ENCODE measurements around the gene STX7.

Gene STX7

DNA sequence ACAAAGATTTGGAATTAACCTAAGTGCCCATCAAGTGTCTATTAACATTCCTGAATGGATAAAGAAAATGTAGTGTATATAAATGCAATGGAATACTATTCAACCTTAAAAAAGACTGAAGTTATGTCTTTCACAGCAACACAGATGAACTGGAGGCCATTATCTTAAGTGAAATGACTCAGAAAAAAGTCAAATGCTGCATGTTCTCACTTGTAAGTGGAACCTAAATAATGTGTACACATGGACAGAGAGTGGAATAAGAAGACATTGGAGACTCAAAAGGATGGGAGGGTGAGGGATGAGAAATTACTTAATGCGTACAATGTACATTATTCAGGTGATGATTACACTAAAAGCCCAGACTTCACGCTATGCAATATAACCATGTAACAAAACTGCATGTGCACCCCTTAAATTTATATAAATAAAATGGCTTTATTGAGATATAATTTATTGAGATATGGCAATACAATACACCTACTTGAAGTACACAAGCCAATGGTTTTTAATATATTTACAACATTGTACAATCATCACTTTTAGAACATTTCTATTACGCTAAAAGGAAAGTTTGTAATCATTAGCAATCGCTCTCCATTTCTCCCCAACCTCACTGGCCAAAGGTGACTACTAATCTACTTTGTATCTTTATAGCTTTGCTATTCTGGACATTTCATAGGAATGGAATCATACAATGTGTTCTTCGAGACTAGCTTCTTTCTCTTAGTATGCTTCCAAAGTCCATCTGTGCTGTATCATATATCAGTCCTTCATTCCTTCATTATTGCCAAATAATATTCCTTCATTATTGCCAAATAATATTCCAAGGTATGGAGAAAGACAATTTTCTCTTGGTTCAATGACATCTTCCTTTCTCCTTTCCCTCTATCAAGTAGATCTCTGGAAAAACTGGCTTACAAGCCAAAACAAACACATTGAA lies 5.8 kb downstream of the STX7 start:
- no peak for DNase-seq (ENCODE audit: low read depth)

DNA sequence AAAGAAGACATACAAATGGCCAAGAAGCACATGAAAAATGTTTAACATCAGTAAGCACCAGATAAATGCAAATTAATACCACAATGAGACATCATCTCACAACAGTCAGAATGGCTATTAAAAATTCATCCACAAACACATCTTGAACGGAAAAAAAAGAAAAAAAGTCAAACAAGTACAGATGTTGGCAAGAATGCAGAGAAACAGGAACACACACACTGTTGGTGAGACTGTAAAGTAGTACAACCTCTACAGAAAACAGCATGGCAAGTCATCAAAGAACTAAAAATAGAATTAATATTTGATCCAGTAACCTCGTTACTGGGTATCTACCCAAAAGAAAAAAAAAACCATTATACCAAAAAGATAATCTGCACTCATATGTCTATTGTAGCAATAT lies 6.5 kb downstream of the STX7 start:
- no peak for DNase-seq (ENCODE audit: low read depth)

DNA sequence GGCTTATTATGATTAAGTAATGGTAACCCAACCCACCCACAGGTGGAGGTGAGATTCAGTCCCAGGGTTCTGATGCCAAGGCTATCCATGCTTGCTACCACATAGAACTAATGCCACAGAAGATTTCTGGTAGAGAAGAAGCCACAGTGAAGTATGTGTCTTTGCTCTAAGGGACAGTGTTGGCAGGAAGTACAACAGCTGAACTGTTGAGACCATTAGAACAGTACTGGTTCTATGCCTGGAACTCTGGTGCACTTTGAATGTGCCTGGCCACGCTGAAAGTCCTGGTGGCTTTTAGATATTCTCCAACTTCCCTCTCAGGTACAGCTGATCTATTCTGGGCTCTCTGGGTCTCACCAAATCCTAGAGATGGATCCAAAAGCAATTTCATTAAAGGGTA lies 7.8 kb downstream of the STX7 start:
- DNase-seq (ENCODE audit: low read depth), result no peak

DNA sequence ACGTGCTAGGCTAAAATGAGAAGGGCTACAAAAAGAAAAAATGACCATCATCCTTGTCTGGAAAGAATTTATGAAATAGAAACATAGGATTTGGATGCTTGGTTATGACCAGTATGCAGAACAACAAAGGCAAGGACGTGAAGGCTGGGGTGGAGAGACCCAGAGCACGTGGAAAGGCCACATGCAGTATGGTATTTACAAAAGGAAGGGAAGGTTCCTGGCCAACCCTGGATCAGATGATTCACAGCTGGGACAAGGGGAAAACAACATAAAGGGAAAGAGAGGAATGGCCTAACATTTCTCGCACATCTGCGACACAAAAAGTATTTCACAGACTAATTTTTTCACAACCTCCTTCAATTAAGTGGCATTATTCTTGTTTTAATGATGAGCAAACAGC lies 8.2 kb downstream of the STX7 start:
- no peak for DNase-seq (ENCODE audit: low read depth)

DNA sequence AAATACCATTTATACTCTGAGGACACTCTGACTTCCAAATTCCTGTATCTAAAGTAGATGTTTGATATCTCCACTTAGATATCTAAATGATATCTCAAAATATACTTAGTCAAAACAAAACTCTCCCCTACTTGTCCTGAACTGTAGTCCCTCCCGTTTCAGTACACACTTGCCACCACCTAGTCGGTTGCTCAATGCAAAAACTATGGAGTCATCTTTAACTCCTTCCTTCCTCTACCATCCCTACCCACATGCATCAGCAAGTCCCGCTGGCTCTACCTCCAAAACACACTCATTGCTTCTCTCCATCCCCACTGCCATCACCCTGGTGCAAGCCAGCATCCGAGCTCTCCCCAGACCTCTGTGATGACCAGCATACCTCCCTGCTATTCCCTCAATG lies 13.2 kb downstream of the STX7 start:
- DNase-seq (ENCODE audit: low read depth), result no peak

DNA sequence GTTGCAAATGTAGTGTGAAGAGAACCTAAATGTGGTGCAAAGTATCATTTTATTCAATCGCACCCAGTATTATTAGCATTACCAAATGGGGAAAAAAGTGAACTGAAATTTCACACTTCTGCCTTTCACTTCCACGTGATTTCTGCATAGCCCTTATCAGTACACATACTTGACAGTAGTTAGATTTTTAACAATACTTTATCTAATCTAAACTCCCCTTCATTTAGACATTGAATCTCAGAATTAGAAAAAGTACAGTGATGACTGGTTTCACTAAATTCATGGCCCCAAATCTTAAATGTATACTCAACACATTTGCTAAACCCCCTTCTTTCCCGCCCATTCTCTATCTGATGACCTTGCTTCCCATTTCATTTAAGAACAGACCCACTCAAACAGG lies 14.3 kb downstream of the STX7 start:
- no peak for DNase-seq (ENCODE audit: low read depth)

DNA sequence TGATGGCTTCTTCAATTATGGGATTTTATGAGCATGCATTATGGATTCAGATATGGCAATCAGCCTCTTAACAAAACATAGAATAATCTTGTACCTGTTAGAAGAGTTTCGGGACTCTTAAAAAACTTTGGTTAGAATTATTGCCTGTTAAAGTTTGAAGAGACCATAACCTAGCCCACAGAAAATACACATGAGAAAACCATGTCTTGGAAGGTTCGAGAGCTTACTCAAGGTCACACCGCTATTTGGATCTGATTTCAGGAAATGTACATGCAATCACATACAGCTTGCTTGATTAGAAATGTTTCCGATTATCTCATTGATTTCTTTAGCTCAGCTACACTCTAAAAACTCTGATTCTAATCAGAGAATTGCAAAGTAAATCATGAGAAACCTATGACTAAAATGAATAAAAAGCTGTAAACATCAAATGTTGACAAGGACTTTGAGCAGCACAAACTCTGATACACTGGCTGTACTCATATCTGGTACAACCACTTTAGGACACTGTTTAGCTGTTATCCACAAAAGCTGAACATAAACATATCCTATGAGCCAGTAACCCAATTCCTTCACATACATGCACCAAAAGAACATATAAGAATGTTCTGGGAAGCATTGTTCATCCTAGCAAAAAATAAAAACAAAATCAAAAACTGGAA lies 16.3 kb downstream of the STX7 start:
- no peak for DNase-seq (ENCODE audit: low read depth)

DNA sequence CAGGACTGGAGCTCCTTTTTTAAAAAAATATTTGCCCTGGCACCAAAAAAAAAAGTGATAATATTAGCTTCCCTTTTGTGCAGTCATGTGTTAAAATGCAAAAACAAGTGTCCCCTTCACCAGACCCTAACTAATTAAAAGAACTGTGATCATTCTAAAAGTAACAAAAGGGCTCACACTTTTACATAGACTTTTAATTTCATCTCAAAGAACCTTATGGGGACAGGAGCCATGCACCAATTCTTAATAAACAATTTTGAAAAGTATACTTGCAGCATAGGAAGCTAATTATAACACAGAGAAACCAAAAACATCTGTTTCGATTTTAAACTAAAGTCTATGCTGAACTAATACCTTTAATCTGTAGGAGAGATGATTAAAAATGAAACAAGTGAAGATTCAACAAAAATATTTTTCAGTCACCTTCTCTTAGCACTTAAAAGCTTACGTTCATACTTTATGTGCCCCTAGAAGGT lies 17.3 kb downstream of the STX7 start:
- no peak for DNase-seq (ENCODE audit: low read depth)

DNA sequence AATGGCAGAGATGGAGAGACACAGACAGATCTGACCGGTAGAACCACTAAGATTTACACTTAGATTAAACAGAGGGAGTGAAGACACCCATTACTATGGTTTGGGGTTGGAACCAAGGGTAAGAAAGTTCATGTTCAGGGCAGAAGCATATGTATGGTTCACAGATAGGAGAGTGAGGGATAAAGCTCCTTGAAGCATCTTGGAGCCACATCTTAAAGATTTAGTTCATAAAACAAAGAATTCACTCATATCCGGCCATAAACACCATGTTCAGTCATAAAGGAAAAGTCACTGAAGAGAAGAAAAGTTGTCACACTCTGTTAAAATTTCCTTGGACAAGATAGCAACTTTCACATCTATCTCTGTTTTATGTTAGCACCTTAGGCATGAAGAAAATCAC lies 18.0 kb downstream of the STX7 start:
- DNase-seq (ENCODE audit: low read depth), result no peak

DNA sequence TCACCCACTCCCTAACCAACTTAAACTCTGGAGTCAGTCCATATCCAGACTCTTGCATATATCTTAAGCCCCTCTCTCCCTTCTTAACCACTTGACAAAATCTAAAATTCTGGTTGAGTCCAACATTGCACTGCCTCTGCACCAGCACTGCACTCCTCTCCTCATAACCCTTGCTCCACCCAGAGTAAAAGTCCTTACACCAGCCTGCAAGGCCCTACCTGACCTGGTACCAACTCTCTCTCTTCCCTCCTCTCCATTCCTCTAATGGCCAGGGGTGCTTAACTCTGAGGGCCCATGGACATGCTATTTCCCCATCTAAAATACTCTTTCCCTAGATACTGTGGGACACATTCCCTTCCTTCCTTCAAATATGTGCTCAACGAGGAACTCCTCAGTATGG lies 21.0 kb downstream of the STX7 start:
- DNase-seq (ENCODE audit: low read depth), result no peak

DNA sequence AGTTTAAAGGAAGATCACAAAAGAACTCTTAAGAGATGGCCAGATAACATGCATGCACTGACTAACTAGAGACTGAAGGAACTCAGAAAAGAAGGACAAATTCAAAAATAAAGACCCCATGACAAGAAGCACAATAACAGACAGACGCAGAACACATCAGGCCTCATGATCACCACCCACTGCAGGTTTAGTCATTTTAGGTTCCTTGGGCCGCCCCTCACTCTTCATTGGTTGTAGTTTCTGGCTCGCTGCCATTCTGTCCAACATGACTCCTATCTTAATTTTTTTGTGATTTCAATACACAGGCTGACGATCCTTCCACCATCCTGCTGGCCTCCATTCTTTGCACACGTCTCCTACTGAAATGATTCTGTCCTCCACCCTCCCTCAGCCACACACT lies 21.6 kb downstream of the STX7 start:
- no peak for DNase-seq (ENCODE audit: low read depth)

DNA sequence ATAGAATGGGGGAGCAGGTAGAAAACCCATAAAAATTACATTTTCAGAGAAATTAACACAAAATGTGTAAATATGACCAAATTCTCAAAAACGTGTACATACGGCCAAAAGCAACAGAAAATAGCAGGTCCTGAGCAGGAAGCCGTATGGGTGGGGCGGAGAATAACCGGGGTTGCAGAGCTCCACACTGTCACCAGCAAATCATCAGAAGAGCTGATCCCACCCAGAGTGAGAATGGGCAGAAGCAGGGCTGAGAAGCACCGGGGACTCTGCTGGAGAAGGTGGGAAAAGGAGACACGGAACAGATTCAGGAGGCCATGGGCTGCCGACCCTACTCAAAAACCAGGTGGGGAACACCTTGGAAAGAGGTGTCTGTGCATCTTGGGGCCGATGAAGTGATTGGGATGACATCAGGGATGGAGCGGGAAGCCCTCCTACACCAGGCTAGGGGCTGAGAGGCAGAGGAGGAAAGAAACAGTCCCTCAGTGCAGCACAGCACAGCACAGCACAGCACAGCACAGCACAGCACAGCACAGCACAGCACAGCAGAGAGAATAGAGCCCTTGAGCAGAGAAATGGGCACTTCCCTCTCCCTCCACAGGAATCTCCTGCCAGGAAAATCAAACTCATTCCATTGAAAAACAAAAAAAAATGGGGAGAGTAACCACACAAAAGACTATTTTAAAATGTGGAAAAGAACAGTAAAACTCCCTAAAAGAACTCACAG lies 22.3 kb downstream of the STX7 start:
- no peak for DNase-seq (ENCODE audit: low read depth)

DNA sequence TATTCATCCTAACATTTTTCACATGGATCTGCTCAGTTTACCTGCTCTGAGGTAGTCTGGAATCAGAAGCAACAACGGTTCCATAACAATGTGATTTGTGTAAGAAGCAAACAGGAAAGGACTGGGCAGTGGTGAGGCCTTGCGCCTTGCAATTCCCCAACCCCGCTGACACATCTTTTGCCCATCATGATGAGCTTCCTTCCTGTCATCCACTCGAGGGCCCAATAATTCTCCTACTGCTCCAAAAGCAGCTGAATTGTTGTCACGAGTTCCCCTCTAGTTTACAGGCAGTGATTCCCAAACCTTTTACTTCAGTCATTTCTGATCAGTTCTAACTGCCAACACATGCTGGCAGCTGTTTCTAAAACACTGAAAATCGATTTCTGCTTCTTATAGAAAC lies 22.9 kb downstream of the STX7 start:
- no peak for DNase-seq (ENCODE audit: low read depth)

DNA sequence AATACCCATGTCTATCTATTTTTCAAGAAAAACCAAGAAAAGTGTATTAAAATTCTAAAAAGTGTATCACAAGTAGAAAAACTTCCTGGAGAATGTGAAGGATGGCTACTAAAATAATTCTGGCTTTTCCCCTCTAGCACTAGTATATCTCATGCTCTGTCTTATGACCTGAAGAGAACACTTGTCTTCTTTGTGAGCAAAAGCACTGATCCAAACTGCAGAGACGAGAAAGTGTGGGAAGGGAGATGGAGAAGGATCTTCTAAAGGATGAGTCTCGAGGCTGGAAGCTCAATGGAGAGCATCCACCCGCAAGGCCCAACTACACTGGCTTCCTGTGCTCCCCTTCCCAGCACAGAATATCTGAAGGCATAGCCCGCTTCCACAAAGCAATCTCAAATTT lies 23.5 kb downstream of the STX7 start:
- DNase-seq (ENCODE audit: low read depth), result no peak

DNA sequence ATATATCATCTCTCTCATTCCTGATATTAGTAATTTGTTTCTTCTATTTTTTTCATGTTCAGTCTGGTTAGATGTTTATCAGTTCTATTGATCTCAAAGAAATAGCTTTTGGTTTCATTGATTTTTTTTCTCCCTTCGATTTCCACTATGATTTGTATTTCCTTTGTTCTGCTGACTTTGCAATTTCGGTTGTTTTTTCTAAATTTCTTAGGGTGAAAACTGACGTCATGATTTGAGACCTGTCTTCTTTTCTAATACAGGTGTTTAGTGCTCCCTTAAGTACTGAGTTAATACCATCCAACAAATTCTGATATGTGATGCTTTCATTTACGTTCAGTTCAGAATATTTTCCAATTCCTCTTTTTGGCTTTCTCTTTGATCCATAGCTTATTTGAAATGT lies 25.2 kb downstream of the STX7 start:
- no peak for DNase-seq (ENCODE audit: low read depth)

DNA sequence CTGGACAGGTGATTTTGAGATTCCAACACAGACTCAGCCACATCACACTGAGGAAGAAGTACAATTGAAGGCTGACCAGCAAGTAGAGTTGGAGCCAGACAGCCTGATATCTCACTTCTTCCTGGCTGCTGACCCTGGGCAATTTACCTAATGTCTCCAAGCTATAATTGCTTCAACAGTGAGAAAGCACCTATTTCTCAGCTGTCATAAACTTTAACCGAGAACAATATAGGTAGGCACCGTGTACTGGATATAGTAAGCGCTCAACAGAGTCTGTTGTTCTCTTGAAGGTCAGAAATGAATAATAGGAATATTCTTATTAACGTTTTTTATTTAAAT lies 28.3 kb downstream of the STX7 start:
- no peak for DNase-seq (ENCODE audit: low read depth)

DNA sequence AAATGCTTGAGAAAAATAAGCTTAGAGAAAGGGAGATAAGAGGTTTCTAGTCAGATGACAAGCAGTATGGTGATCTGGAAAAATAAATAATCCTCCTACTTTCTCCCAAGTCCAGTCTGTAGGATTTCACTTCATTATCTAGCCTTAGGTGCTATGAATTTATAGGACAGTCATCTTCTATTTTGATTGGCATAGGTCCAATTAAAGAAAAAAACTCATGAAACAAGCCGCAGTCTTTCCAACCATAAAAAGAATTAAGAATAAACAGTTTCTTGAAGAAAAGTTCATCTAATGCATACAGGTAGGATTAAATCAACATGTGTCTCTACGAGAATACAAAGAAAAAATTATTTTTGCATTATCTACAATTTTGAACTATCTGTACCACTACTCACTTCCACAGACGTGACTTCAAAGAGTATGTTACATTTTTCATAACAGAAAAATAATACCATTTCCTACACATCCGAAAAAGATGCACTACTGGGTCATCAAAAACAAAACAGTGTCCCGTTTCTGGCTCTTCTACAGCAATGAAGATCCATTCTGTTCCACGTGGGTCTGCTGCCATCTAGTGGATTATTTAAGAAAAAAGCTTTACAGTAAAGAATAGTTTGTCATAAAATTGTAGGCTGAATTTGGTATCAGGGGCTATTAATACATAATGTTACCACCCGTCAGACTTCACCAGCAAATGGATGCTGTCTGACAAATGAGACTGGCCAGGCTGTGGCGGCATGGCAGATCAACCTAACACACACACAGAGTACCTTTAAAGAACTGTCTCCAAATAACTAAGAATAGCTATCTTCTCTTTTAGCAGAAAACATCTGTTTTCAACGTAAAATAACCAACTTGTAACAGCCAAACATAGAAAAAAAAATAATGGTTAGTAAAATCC lies 28.9 kb downstream of the STX7 start:
- peak; percentile 49 for DNase-seq (ENCODE audit: low read depth)

DNA sequence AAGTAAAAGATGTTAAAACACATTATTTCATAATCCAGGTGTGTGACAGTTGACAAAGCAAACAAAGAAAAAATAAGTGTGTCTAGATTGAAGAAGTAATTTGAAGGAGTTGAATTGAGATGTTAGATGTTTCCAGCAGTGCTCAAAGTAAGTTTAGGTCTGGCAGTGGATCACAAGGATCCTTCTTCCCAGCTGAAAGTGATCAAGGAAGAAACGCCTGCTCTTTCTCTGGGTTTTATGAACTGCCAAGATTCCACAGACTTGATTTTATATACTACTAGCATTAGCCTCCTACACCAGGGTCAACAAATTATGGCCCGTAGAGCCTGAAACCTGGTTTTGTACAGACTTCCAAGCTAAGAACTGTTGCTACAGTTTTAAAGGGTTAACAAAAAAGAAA lies 30.3 kb downstream of the STX7 start:
- DNase-seq (ENCODE audit: low read depth), result no peak

DNA sequence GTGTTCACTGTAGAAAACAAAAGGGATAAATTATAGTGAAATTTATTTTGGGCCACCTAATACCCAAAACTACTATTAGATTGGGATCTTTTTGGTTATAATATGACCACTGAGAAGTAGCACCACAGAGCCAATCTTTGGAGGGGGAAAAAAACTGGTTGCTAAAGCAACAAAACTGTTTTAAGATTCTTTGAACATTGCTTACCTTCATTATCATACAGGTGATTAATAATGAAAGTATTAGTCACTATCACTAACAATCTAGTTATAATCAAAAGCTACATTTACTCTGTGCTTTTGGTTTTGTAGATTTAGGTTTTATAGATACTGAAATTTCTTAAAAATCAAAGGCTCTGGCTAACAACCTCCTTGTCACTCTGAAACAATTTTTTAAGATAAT lies 31.7 kb downstream of the STX7 start:
- no peak for DNase-seq (ENCODE audit: low read depth)

DNA sequence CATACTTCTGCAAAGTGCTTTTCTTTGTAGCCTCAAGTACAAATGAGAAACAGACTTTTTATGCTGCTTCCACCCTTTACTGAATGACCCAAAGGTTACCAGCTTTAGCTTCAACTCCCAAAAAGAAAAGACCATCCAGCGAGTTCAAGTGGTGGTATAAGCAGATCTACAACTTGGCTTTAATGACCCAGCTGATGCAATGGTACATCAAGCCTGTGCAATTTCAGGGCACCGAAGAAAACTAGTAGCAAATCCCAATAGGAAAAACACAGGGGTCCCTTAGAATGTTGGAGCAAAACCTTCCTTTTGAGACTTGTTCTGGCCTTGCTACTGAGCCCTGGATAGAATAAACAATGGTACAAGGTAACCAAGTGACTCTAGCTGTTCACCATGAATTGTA lies 33.8 kb downstream of the STX7 start:
- DNase-seq (ENCODE audit: low read depth), result no peak

DNA sequence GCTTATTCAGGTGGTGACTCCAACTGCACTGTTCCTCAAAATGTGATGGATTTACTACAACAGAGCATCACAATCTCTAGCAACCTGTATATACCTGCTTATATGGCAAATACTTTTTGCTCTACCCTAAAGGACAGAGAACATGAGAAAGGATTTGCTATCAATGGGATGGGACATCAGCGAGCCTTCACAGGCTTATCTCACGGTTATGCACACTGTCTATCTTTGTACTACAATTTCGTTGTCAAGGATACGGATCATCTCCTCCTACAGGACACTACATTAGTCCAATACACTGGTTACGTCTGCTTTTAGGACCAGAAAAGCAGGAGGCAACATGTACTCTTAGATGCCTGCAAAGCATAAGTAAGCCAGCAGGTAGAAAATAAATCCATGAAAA lies 34.2 kb downstream of the STX7 start:
- DNase-seq (ENCODE audit: low read depth), result no peak

DNA sequence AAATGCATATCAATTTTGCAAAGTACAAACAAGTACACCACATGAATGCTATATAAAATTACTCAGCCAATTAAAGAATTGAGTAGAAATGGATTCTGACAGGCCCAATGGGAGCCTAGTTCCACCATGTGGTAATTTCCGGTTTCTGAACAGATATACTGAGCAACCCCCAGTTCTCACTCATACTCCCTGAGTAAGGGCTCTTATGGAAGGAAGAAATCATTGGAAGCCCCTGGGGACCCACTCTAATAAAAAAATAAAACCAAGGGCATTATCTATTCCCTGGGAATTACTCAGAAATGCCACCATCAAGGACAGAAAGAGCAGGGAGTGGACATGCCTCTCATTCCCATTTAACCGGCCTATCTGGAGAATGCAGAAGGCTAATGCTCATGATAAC lies 34.6 kb downstream of the STX7 start:
- DNase-seq (ENCODE audit: low read depth), result no peak

All from HS-5 (cell line).